GM12878 (cell line): ENCODE results near the gene MRPL49. TPM values are rescaled to one million over a fixed set of nuclear protein-coding genes. Genes with fewer than 3 reads are reported as not detected.
A peak's percentile ranks its signal among the peaks of the same experiment; 100 is the strongest.

Source experiments
- ATAC-seq: fragments of 200-7000 bp; cut with Tn5 transposase; 3 replicates; pipeline ENCODE4 v1.9.1; 2020; ENCODE audit warnings: mild to moderate bottlenecking, moderate library complexity
- BruUV-seq: library from RNA; stranded (reverse); fragments of 400-500 nt; replicated peaks from 2 replicates; lab custom pipeline; 2021; lab: Mats Ljungman, UMichigan
- CTCF ChIA-PET: fragments of 300-600 bp; sonication (Branson Sonifier 250); formaldehyde crosslinking; extraction: SDS; loops from one replicate; lab custom pipeline; 2021; ENCODE audit warnings: inconsistent platforms; lab: Yijun Ruan, JAX
- POLR2A ChIA-PET: fragments of 350-600 bp; formaldehyde crosslinking; extraction: SDS; loops from one replicate; lab custom pipeline; 2021; ENCODE audit warnings: inconsistent platforms; lab: Charles Lee
- RAD21 ChIA-PET: fragments of 300-600 bp; sonication (Branson Sonifier 250); formaldehyde crosslinking; loops from one replicate; lab custom pipeline; 2023; ENCODE audit warnings: antibody characterized with exemption; ENCODE audit not compliant: unreplicated experiment; lab: Charles Lee
- SMC1A ChIA-PET: fragments of 300-600 bp; sonication (Branson Sonifier 250); formaldehyde crosslinking; loops from one replicate; lab custom pipeline; 2023; ENCODE audit not compliant: unreplicated experiment, uncharacterized antibody; lab: Charles Lee
- DNase-seq: peaks from one replicate; pipeline ENCODE4 v3.0.0-alpha.2; 2011; ENCODE audit warnings: low read depth, low spot score
- FAIRE-seq: peaks from 3 replicates; lab custom pipeline; 2011; peaks lifted over from hg19 to GRCh38; lab: Jason Lieb, UNC
- H2AFZ ChIP-seq: 2 replicates; pipeline ENCODE4 v1.6.0; 2011; ENCODE audit warnings: low read depth, low read length, control low read depth; ENCODE audit not compliant: control insufficient read depth
- H3K27ac ChIP-seq: 2 replicates; pipeline ENCODE4 v1.5.1; 2011; ENCODE audit warnings: control low read depth; ENCODE audit not compliant: control insufficient read depth, insufficient read depth
- H3K27me3 ChIP-seq, 2 experiments: replicated peaks in 1 of 2; 2 replicates each; pipeline versions ENCODE4 v1.6.0 to v1.6.1; 2011; ENCODE audit warnings: low read length in 1 of 2; ENCODE audit not compliant: control insufficient read depth in 2 of 2, insufficient read depth in 2 of 2
- H3K36me3 ChIP-seq, 2 experiments: 2 replicates each; pipeline ENCODE4 v1.5.1; 2011; ENCODE audit warnings: low read length in 1 of 2; ENCODE audit not compliant: control insufficient read depth in 2 of 2, insufficient read depth in 2 of 2
- H3K4me1 ChIP-seq: 2 replicates; pipeline ENCODE4 v1.6.1; 2011; ENCODE audit warnings: mild to moderate bottlenecking, low read length, moderate library complexity, mixed read lengths; ENCODE audit not compliant: control insufficient read depth, insufficient read depth
- H3K4me2 ChIP-seq: 2 replicates; pipeline ENCODE4 v1.6.0; 2011; ENCODE audit warnings: control low read depth; ENCODE audit not compliant: control insufficient read depth, insufficient read depth
- H3K4me3 ChIP-seq: fragments of 200-600 bp; sonication (generic); 2 replicates; pipeline ENCODE4 v1.5.1; 2016
- H3K79me2 ChIP-seq: 2 replicates; pipeline ENCODE4 v1.6.0; 2011; ENCODE audit warnings: low read length; ENCODE audit not compliant: control insufficient read depth, insufficient read depth
- H3K9ac ChIP-seq: 2 replicates; pipeline ENCODE4 v1.8.0; 2011; ENCODE audit warnings: low read length, control low read depth, mixed read lengths; ENCODE audit not compliant: control insufficient read depth, insufficient read depth
- H3K9me3 ChIP-seq: replicated peaks from 3 replicates; pipeline ENCODE4 v1.5.1; 2011; ENCODE audit warnings: mild to moderate bottlenecking, low read length; ENCODE audit not compliant: control insufficient read depth, insufficient read depth
- H4K20me1 ChIP-seq: 2 replicates; pipeline ENCODE4 v1.6.0; 2011; ENCODE audit not compliant: control insufficient read depth, insufficient read depth
- ATF7 ChIP-seq: fragments of 450-650 bp; IDR thresholded peaks from 2 replicates; pipeline ENCODE4 v1.6.1; 2016; ENCODE audit warnings: low read depth, mild to moderate bottlenecking
- BHLHE40 ChIP-seq, 2 experiments: fragments of 450-650 bp in 1 of 2; IDR thresholded peaks; 2 replicates each; pipeline ENCODE4 v1.6.1; 2011 to 2017; ENCODE audit warnings: low read depth in 2 of 2, borderline replicate concordance in 1 of 2, improper control_type of control experiment in 1 of 2, low read length in 1 of 2, mild to moderate bottlenecking in 1 of 2
- DPF2 ChIP-seq: fragments of 450-650 bp; IDR thresholded peaks from 2 replicates; pipeline ENCODE4 v1.6.1; 2017; ENCODE audit warnings: mild to moderate bottlenecking
- HDAC6 ChIP-seq: fragments of 200-600 bp; sonication (generic); IDR thresholded peaks from one replicate; pipeline ENCODE4 v1.8.0; 2017; ENCODE audit warnings: antibody characterized with exemption; ENCODE audit not compliant: unreplicated experiment
- IKZF2 ChIP-seq, 2 experiments: fragments of 450-650 bp; IDR thresholded peaks; 2 replicates each; pipeline ENCODE4 v1.6.1; 2017; ENCODE audit warnings: mild to moderate bottlenecking in 2 of 2, moderate library complexity in 2 of 2
- JUNB ChIP-seq: IDR thresholded peaks from 2 replicates; pipeline ENCODE4 v1.6.1; 2016; ENCODE audit warnings: antibody characterized with exemption, mild to moderate bottlenecking
- LARP7 ChIP-seq: fragments of 450-650 bp; IDR thresholded peaks from 2 replicates; pipeline ENCODE4 v1.6.1; 2017; ENCODE audit warnings: mild to moderate bottlenecking
- MEF2A ChIP-seq: IDR thresholded peaks from 2 replicates; pipeline ENCODE4 v1.6.1; 2011; ENCODE audit warnings: low read depth, mild to moderate bottlenecking, low read length, moderate library complexity; ENCODE audit not compliant: insufficient read depth
- NFIC ChIP-seq: IDR thresholded peaks from 2 replicates; pipeline ENCODE4 v1.6.1; 2012; ENCODE audit warnings: low read depth, mild to moderate bottlenecking, inconsistent platforms, low read length, moderate library complexity
- NFXL1 ChIP-seq: fragments of 450-650 bp; IDR thresholded peaks from 2 replicates; pipeline ENCODE4 v1.6.1; 2017; ENCODE audit warnings: antibody characterized with exemption, mild to moderate bottlenecking, borderline replicate concordance
- PBX3 ChIP-seq: IDR thresholded peaks from 2 replicates; pipeline ENCODE4 v1.6.1; 2011; ENCODE audit warnings: mild to moderate bottlenecking, low read depth, low read length, moderate library complexity; ENCODE audit not compliant: insufficient replicate concordance
- SPI1 ChIP-seq: IDR thresholded peaks from 2 replicates; pipeline ENCODE4 v1.6.1; 2011; ENCODE audit warnings: low read depth, mild to moderate bottlenecking, low read length, moderate library complexity, borderline replicate concordance; ENCODE audit not compliant: insufficient read depth
- SREBF2 ChIP-seq: IDR thresholded peaks from 2 replicates; pipeline ENCODE4 v1.6.1; 2012; ENCODE audit warnings: mild to moderate bottlenecking, low read length
- SRF ChIP-seq, 2 experiments: IDR thresholded peaks; 2 replicates each; pipeline ENCODE4 v1.6.1; 2011; ENCODE audit warnings: low read depth in 2 of 2, low read length in 2 of 2, mild to moderate bottlenecking in 1 of 2, moderate library complexity in 1 of 2
- WGBS: methylation state at CpG from one replicate; pipeline ENCODE4 v1.1.6; 2016; ENCODE audit warnings: low lambda C conversion rate; ENCODE audit not compliant: insufficient replicate concordance, insufficient coverage; ENCODE audit errors: missing lambda C conversion rate; 5-methylcytosine and 5-hydroxymethylcytosine counted together
- in situ Hi-C: fragments of 300-500 bp; cut with MboI; formaldehyde crosslinking; loops from 9 replicates; pipeline ENCODE4 v1.14.3; 2018; ENCODE audit warnings: mixed read lengths
- intact Hi-C: fragments of 100-400 bp; cut with micrococcal nuclease; formaldehyde crosslinking; loops from one replicate; pipeline ENCODE4 v1.14.2; 2022; ENCODE audit not compliant: unreplicated experiment
- polyA plus RNA-seq, 11 experiments: library from polyadenylated mRNA; depleted of rRNA in 4 of 11; unstranded in 6 of 11; stranded (reverse) in 5 of 11; fragments of >200 nt; fragmentation: Nextera tagmentation in 4 of 11; fragmentation: Illumina TruSeq in 1 of 11; extraction: Ambion mirVana in 4 of 11; extraction: Trizol in 1 of 11; gene quantifications; 1 replicate in 1 of 11; 2 replicates in 10 of 11; pipeline versions ENCODE4 v1.2.1 to v1.2.3, GENCODE V29; 2011 to 2016; ENCODE audit warnings: inconsistent platforms in 2 of 11, missing spikeins in 2 of 11, low read depth in 1 of 11
- total RNA-seq, 4 experiments: library from RNA; depleted of rRNA in 3 of 4; stranded (reverse); fragments of >200 nt in 3 of 4; fragmentation: Illumina TruSeq in 1 of 4; extraction: Trizol in 1 of 4; gene quantifications; 2 replicates each; pipeline versions ENCODE4 v1.2.1 to v1.2.3, GENCODE V29; 2013 to 2021

The MRPL49 gene
- total and polyA plus RNA-seq, 10 of the 15 experiments (the other 5 are each of a cell fraction or from before 2014, with no cell fraction given) = 42.0 to 116 (median 71.7) TPM

GRCh38 chr11:65072631-65072966, 49.5 kb upstream of the MRPL49 start:
- peaks cover 11% of the 10 kb centered on the region for H3K4me1 ChIP-seq
- H3K9ac ChIP-seq = no peak overlapping the region
- DNase-seq = no peak
- H3K4me2 ChIP-seq = no peak overlapping the region
- RAD21 ChIA-PET = interaction anchor here (1.1 kb wide), 1 partner anchor 58 kb away, joined by 5 read pairs; the partner anchor contains the start of gene ARL2
- POLR2A ChIA-PET = interaction anchor here (0.5 to 1.4 kb wide), 4 partner anchors 11 to 22 kb away, joined by 3 to 12 read pairs (median 6); no protein-coding TSS in a partner anchor
- no peak for TF ChIP-seq ATF7
- TF ChIP-seq SREBF2 = no peak
- TF ChIP-seq JUNB = no peak
- TF ChIP-seq PBX3 = no peak
- TF ChIP-seq NFXL1 = no peak
- TF ChIP-seq MEF2A = no peak
- no peak for TF ChIP-seq NFIC
- TF ChIP-seq SRF (IDR thresholded peaks at IDR 0.05; ENCODE audit: low read depth in 2 of 2, low read length in 2 of 2) = no peak
- no peak for TF ChIP-seq DPF2
- no peak for TF ChIP-seq HDAC6
- no peak for TF ChIP-seq SPI1
- TF ChIP-seq BHLHE40 (IDR thresholded peaks at IDR 0.05; ENCODE audit: borderline replicate concordance in 1 of 2, low read depth in 2 of 2, low read length in 1 of 2) = no peak
- no peak for TF ChIP-seq LARP7
- TF ChIP-seq IKZF2 (IDR thresholded peaks at IDR 0.05) = no peak
- TF ChIP-seq, all 136 proteins: peak for 0
- no peaks in the 10 kb centered on the region for H3K9me3 ChIP-seq
- peak overlapping the region; percentile 16; the same call in 1 of the 2 replicates for H3K27ac ChIP-seq
- H3K4me3 ChIP-seq = no peak overlapping the region
- peak overlapping the region; percentile 4; the same call in 1 of the 2 replicates for H2AFZ ChIP-seq
- intact Hi-C loops = no loop called here
- no TSS peak for BruUV-seq
- no peaks in the 10 kb centered on the region for H3K27me3 ChIP-seq
- ATAC-seq (no peak), FAIRE-seq (no peak)
- ChIA-PET SMC1A (interaction anchor here (1.1 kb wide), 1 partner anchor 9 kb away, joined by 3 read pairs; no protein-coding TSS in a partner anchor), CTCF (interaction anchor here (1.1 kb wide), 1 partner anchor 58 kb away, joined by 4 read pairs; no protein-coding TSS in a partner anchor)
- H4K20me1 ChIP-seq = no peaks in the 10 kb centered on the region
- peaks cover 2% of the 10 kb centered on the region for H3K79me2 ChIP-seq
- peaks cover 0 to 7% of the 10 kb centered on the region in 2 experiments; a peak in 3 of 4 replicates for H3K36me3 ChIP-seq
- WGBS = 44% methylated on average over 1 of the region's 1 CpG
- in situ Hi-C loops = no loop called here
